ENCODE measurements around the gene SLC37A4.
"Not testable (repeated sequence)": the region's sequence is repeated elsewhere in the genome, so short reads cannot be mapped to it uniquely, and the experiment has no call there.

Gene SLC37A4

DNA sequence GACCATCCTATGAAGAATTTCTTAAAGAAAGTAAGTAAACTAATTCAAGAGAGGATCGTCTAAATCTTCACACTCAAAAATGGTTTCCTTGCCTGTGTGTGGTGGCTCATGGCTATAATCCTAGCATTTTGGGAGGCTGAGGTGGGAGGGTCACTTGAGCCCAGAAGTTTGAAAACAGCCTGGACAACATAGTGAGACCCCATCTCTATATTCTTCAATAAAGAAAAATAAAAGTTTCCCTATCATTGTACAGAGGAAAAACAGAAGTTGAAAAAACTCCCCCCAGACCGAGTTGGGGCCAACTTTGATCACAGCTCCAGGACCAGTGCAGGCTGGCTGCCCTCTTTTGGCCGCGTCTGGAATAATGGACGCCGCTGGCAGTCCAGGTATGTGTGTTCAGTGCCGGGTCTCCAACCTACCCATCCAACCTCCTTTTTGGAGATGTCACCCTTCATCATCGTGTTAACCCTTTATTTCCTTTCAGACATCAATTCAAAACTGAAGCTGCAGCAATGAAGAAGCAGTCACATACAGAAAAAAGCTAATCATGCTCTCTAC lies 15.5 kb downstream of the SLC37A4 start:
- Histone ChIP-seq H3K4me1 (ENCODE audit: insufficient read depth, low read length) (peaks cover 10% of the 10 kb centered on the region), H3K9ac (ENCODE audit: low read depth, low read length) (no peak overlapping the region), H3K27ac (ENCODE audit: low read length) (no peak overlapping the region), H3K9me3 (ENCODE audit: insufficient read depth, low read depth, low read length) (no peaks in the 10 kb centered on the region), H3K4me3 (ENCODE audit: low read length) (no peak overlapping the region), H3K36me3 (ENCODE audit: insufficient read depth, low read depth, low read length) (peaks cover 77% of the 10 kb centered on the region), H3K27me3 (ENCODE audit: insufficient read depth, low read length) (no peaks in the 10 kb centered on the region)

DNA sequence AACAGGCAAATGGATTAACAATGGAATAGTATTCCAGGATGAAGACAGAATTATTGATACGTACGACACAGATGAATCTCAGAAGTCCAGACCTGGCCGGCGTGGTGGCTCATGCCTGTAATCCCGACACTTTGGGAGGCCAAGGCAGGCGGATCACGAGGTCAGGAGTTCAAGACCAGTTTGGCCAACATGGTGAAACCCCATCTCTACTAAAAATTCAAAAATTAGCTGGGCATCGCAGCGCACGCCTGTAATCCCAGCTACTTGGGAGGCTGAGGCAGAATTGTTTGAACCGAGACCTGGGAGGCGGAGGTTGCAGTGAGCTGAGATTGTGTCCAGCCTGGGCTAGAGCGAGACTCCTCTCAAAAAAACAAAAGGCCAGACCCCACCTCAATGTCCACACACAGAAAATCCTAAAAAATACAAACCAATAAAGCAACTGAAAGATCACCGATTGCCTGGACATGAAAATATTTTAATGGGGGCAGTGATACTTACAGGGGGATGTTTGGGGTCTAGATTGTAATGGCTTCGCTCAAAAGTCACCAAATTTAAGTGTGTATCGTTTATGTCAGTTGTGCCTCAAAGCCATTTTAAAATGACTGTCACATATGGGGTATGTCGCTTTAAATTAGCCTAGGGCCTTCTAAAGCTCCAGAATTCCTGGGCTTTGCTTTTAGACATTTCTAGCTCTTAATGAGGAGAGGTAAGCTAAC lies 16.3 kb downstream of the SLC37A4 start:
- Histone ChIP-seq H3K36me3 (ENCODE audit: insufficient read depth, low read depth, low read length) (peaks cover 81% of the 10 kb centered on the region), H3K9me3 (ENCODE audit: insufficient read depth, low read depth, low read length) (no peaks in the 10 kb centered on the region), H3K9ac (ENCODE audit: low read depth, low read length) (no peak overlapping the region), H3K27ac (ENCODE audit: low read length) (no peak overlapping the region), H3K4me3 (ENCODE audit: low read length) (no peak overlapping the region), H3K27me3 (ENCODE audit: insufficient read depth, low read length) (no peaks in the 10 kb centered on the region), H3K4me1 (ENCODE audit: insufficient read depth, low read length) (peaks cover 5% of the 10 kb centered on the region; the same call in 1 of the 2 replicates)

DNA sequence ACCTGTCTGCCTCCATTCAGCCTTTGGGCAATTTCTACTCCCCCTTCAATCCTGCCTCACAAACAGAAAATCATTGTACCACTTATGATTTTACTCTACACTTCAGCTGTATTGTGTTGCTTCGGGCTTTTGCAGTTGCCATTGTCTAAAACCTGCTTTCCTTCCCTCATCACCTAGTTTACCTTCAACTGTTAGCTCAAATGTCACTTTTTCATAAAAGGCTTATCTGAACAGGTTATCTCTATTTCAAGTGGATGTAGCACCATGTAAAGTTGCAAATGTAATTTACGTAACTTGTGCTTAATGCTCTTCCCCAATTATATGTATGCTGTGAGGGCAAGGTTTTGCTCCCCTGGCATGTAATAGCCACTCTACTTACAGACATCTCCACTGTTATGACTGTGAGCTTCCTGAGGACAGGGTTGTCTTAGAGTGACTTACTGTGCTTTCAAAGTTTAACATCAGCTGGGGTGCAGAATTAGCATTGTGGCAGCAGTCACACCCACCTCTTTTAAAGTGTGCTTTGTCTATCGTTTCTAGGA lies 18.0 kb downstream of the SLC37A4 start:
- no peak overlapping the region for H3K4me3 ChIP-seq (ENCODE audit: low read length)
- H3K4me1 ChIP-seq (ENCODE audit: insufficient read depth, low read length): peaks cover 5% of the 10 kb centered on the region; the same call in 1 of the 2 replicates
- H3K9ac ChIP-seq (ENCODE audit: low read depth, low read length): no peak overlapping the region
- no peaks in the 10 kb centered on the region for H3K27me3 ChIP-seq (ENCODE audit: insufficient read depth, low read length)
- no peak overlapping the region for H3K27ac ChIP-seq (ENCODE audit: low read length)
- no peaks in the 10 kb centered on the region for H3K9me3 ChIP-seq (ENCODE audit: insufficient read depth, low read depth, low read length)
- H3K36me3 ChIP-seq (ENCODE audit: insufficient read depth, low read depth, low read length): peaks cover 91% of the 10 kb centered on the region

DNA sequence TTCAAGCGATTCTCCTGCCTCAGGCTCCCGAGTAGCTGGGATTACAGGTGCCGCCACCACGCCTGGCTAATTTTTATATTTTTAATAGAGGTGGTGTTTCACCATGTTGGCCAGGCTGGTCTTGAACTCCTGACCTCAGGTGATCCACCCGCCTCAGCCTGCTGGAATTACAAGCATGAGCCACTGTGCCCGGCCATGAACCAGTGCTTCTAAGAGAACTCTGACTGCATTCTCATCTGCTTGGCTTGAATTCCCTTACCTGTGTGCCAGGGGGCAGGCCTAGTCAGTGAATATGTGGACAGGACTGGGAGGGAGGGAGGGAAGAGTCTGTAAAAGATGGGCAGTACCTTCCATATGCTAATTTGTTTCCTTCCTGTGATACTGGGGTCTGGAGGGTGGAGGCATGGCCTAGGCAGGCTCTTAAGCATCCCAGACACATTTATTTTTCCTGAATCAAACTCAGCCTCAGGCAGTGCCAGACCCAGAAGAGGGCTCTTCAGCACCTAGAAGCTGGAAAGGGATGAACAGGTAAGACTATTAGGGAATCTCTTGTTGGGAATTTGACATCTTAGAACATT lies 19.1 kb downstream of the SLC37A4 start:
- Histone ChIP-seq H3K27ac (ENCODE audit: low read length) (no peak overlapping the region), H3K4me3 (ENCODE audit: low read length) (no peak overlapping the region), H3K9me3 (ENCODE audit: insufficient read depth, low read depth, low read length) (no peaks in the 10 kb centered on the region), H3K9ac (ENCODE audit: low read depth, low read length) (no peak overlapping the region), H3K27me3 (ENCODE audit: insufficient read depth, low read length) (no peaks in the 10 kb centered on the region), H3K36me3 (ENCODE audit: insufficient read depth, low read depth, low read length) (peaks cover 90% of the 10 kb centered on the region), H3K4me1 (ENCODE audit: insufficient read depth, low read length) (peaks cover 2% of the 10 kb centered on the region; the same call in 1 of the 2 replicates)

DNA sequence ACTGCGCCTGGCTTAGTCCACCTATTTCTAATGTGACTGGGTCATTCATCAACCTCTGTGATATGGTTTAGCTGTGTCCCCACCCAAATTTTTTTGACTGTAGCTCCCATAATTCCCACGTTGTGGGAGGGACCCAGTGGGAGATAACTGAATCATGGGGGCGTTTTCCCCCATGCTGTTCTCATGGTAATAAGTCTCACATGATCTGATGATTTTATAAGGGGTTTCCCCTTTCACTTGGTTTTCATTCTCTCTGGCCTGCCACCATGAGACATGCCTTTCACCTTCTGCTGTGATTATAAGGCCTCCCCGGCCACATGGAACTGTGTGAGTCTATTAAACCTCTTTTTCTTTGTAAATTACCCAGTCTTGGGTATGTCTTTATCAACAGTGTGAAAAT lies 24.0 kb downstream of the SLC37A4 start:
- Histone ChIP-seq H3K27me3 (ENCODE audit: insufficient read depth, low read length) (no peaks in the 10 kb centered on the region), H3K4me1 (ENCODE audit: insufficient read depth, low read length) (no peaks in the 10 kb centered on the region), H3K9me3 (ENCODE audit: insufficient read depth, low read depth, low read length) (no peaks in the 10 kb centered on the region), H3K4me3 (ENCODE audit: low read length) (no peak overlapping the region), H3K36me3 (ENCODE audit: insufficient read depth, low read depth, low read length) (peaks cover 84% of the 10 kb centered on the region), H3K27ac (ENCODE audit: low read length) (no peak overlapping the region), H3K9ac (ENCODE audit: low read depth, low read length) (no peak overlapping the region)

DNA sequence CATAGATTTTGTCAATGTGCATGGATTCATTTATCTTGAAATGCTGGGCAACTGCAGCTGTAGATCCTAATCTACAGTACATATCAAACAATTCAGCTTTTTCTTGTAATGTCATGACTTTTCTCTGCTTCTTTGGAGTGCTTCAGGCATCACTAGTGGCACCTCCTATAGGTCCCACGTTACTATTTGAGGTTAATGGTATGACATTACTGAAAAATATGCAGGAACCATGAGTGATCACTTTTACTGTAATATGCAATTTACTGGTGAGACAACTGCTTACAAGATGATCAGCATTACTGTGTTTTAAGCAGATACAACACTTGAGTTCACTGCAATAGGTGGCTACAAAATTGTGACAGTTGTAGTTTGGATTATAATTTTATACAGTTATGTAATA lies 29.8 kb downstream of the SLC37A4 start:
- Histone ChIP-seq H3K4me3 (ENCODE audit: low read length) (no peak overlapping the region), H3K9me3 (ENCODE audit: insufficient read depth, low read depth, low read length) (no peaks in the 10 kb centered on the region), H3K9ac (ENCODE audit: low read depth, low read length) (no peak overlapping the region), H3K27ac (ENCODE audit: low read length) (no peak overlapping the region), H3K4me1 (ENCODE audit: insufficient read depth, low read length) (peaks cover 8% of the 10 kb centered on the region), H3K27me3 (ENCODE audit: insufficient read depth, low read length) (no peaks in the 10 kb centered on the region), H3K36me3 (ENCODE audit: insufficient read depth, low read depth, low read length) (peaks cover 64% of the 10 kb centered on the region)

DNA sequence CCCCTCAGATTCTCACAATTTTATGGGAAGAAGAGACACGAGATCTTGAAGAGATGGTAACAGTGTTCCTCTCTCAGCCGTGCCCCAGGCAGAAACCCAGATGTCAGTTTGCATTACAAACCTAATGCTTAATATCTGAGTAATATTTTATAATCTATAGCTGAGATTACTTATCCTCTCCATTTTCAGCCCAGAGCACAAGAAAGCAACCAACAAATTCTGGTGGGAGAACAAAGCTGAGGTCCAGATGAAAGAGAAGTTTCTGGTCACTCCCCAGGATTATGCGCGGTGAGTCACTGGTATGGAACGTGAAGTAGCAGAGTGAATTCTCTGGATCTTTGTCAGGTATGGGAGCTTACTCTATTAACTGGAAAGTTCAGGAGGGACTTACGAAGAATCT lies 31.9 kb downstream of the SLC37A4 start:
- Histone ChIP-seq H3K9ac (ENCODE audit: low read depth, low read length) (peak overlapping the region; percentile 95), H3K9me3 (ENCODE audit: insufficient read depth, low read depth, low read length) (no peaks in the 10 kb centered on the region), H3K27ac (ENCODE audit: low read length) (peak overlapping the region; percentile 59), H3K4me1 (ENCODE audit: insufficient read depth, low read length) (peaks cover 8% of the 10 kb centered on the region), H3K27me3 (ENCODE audit: insufficient read depth, low read length) (no peaks in the 10 kb centered on the region), H3K36me3 (ENCODE audit: insufficient read depth, low read depth, low read length) (peaks cover 48% of the 10 kb centered on the region), H3K4me3 (ENCODE audit: low read length) (peak overlapping the region; percentile 96)

DNA sequence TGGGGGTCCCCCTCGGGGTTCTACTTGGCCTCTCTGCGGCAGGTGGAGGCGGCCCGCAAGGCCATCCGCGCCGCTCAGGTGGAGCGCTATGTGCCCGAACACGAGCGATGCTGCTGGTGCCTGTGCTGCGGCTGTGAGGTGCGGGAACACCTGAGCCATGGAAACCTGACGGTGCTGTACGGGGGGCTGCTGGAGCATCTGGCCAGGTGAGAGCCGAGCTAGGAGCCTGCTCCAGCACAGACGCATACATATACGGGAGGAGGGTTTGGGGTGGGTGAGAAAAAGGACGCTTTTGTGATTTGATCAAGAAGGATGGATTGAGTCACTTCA lies 32.3 kb downstream of the SLC37A4 start:
- Histone ChIP-seq H3K4me3 (ENCODE audit: low read length) (peak overlapping the region; percentile 96), H3K27me3 (ENCODE audit: insufficient read depth, low read length) (no peaks in the 10 kb centered on the region), H3K36me3 (ENCODE audit: insufficient read depth, low read depth, low read length) (peaks cover 45% of the 10 kb centered on the region), H3K4me1 (ENCODE audit: insufficient read depth, low read length) (peaks cover 8% of the 10 kb centered on the region), H3K27ac (ENCODE audit: low read length) (peak overlapping the region; percentile 59), H3K9me3 (ENCODE audit: insufficient read depth, low read depth, low read length) (no peaks in the 10 kb centered on the region), H3K9ac (ENCODE audit: low read depth, low read length) (peak overlapping the region; percentile 95)

DNA sequence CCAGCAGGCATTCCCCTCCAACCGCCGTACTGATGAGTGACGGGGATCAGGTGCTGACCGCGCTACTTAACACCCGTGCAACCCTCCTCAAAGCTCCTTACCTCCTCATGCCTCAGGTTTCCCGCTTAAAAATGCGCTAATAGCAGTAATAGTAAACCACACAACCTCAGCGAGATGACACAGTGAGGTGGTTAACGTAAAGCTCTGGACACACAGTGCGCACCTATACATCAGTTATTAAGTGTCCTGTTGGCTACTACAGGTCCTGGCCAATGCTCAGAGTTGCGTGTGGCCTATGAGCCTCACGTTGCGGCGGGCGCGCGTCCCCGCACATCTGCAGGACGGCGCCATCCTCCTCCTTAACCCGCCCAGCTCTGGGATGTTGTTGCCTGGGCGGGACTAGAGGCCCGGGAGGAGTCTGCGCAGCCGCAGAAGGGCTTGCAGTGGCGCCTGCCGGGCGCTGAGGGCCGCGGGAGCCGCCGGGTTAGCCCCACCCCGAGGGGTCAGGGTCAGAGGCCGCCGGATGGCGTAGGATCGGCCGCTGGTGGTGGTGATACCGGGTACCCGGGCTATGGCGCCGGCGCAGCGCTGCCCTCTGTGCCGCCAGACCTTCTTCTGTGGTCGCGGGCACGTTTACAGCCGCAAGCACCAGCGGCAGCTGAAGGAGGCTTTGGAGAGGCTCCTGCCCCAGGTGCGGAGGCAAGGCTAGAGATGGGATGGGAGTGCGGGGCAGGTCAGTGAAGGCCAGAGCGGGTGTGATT lies 32.9 kb downstream of the SLC37A4 start, which contains the start of gene CENATAC:
CENATAC (plus strand) TSS at position 512 of the 761 bp plus-strand sequence; CDS start at position 572, 60 bp downstream.
- Histone ChIP-seq H3K27me3 (ENCODE audit: insufficient read depth, low read length) (no peaks in the 10 kb centered on the region), H3K9me3 (ENCODE audit: insufficient read depth, low read depth, low read length) (no peaks in the 10 kb centered on the region), H3K36me3 (ENCODE audit: insufficient read depth, low read depth, low read length) (peaks cover 39% of the 10 kb centered on the region), H3K4me1 (ENCODE audit: insufficient read depth, low read length) (peaks cover 8% of the 10 kb centered on the region), H3K4me3 (ENCODE audit: low read length) (peak within 1 kb of the TSS; percentile 96), H3K27ac (ENCODE audit: low read length) (peak within 1 kb of the TSS; percentile 84), H3K9ac (ENCODE audit: low read depth, low read length) (peak within 1 kb of the TSS; percentile 95)

DNA sequence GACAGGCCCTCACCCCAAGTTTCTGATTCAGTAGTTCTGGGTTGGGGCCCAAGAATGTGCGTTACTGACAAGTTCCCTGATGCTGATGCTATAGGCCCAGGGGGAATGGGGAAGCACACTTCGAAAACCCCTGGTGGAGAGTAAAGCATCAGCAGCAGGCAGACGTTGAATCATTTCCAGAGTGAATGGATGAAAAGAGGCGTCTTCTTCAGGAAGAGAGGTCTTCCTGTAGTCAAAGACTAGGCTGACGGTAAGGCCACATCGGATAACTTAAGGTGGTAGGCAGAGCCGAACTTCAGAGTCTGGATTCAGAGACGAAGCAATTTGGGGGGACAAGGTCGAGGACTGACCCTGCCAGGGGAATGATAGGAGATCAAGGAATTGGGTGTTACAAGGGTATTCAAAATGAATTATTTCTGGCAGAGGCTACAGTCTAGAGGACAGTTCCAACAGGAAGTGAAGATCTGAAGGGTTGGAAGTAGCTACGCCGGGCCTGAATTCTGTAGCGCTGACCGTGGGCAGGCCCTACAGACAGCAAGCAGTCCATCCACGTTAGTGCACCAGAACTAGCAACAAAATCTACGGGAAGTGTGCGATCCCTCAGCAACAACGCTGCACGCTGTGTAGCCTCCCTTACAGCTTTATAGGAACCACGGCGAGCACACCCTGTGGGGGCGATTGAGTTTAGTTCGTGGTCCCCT lies 33.6 kb downstream of the SLC37A4 start:
- H3K4me3 ChIP-seq (ENCODE audit: low read length): peak overlapping the region; percentile 96
- peaks cover 32% of the 10 kb centered on the region for H3K36me3 ChIP-seq (ENCODE audit: insufficient read depth, low read depth, low read length)
- peaks cover 8% of the 10 kb centered on the region for H3K4me1 ChIP-seq (ENCODE audit: insufficient read depth, low read length)
- no peaks in the 10 kb centered on the region for H3K9me3 ChIP-seq (ENCODE audit: insufficient read depth, low read depth, low read length)
- peak overlapping the region; percentile 84 for H3K27ac ChIP-seq (ENCODE audit: low read length)
- H3K27me3 ChIP-seq (ENCODE audit: insufficient read depth, low read length): no peaks in the 10 kb centered on the region
- H3K9ac ChIP-seq (ENCODE audit: low read depth, low read length): peak overlapping the region; percentile 95

DNA sequence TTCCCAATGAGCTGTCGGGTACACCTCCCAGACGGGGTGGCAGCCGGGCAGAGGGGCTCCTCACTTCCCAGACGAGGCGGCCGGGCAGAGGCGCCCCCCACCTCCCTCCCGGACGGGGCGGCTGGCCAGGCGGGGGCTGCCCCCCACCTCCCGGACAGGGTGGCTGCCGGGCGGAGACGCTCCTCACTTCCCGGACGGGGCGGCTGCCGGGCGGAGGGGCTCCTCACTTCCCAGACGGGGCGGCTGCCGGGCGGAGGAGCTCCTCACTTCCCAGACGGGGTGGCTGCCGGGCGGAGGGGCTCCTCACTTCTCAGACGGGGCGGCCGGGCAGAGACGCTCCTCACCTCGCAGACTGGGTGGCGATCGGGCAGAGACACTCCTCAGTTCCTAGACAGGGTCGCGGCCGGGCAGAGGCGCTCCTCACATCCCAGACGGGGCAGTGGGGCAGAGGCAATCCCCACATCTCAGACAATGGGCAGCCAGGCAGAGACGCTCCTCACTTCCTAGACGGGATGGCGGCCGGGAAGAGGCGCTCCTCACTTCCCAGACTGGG lies 39.1 kb downstream of the SLC37A4 start:
- H3K4me1 ChIP-seq (ENCODE audit: insufficient read depth, low read length); H3K27me3 ChIP-seq (ENCODE audit: insufficient read depth, low read length); H3K9me3 ChIP-seq (ENCODE audit: insufficient read depth, low read depth, low read length); H3K27ac ChIP-seq (ENCODE audit: low read length); H3K4me3 ChIP-seq (ENCODE audit: low read length); H3K36me3 ChIP-seq (ENCODE audit: insufficient read depth, low read depth, low read length); H3K9ac ChIP-seq (ENCODE audit: low read depth, low read length): not testable (repeated sequence)

All from iPS-20b (cell line).